ENCODE results near the gene WDFY4.

- TF ChIP-seq CTCF (IDR thresholded peaks at IDR 0.05) (no peak), POLR2A (IDR thresholded peaks at IDR 0.05) (no peak)
Observed at GRCh38 chr10:48724127-48724526, 39.5 kb downstream of the WDFY4 start.
